IMR-90 (cell line): ENCODE data around the gene RAD17. TPM values are rescaled to one million over a fixed set of nuclear protein-coding genes. Genes with fewer than 3 reads are reported as not detected.

Experiments
- ATAC-seq: fragments of 200-7000 bp; cut with Tn5 transposase; 2 replicates; pipeline ENCODE4 v1.9.1; 2020; ENCODE audit warnings: low read depth, mild to moderate bottlenecking, moderate library complexity
- BruUV-seq: library from RNA; stranded (reverse); fragments of 400-500 nt; replicated peaks from 2 replicates; lab custom pipeline; 2021; lab: Mats Ljungman, UMichigan
- CTCF ChIA-PET: fragments of 300-600 bp; formaldehyde crosslinking; extraction: SDS; loops from one replicate; lab custom pipeline; 2021; ENCODE audit warnings: antibody characterized with exemption; lab: Yijun Ruan, JAX
- POLR2A ChIA-PET: fragments of 300-600 bp; sonication (Branson Sonifier 250); formaldehyde crosslinking; loops from one replicate; lab custom pipeline; 2022; ENCODE audit warnings: antibody characterized with exemption; ENCODE audit not compliant: unreplicated experiment; lab: Charles Lee
- DNase-seq: peaks from one replicate; pipeline ENCODE4 v3.0.0; 2013
- H2AFZ ChIP-seq: replicated peaks from 2 replicates; pipeline ENCODE3; 2013; ENCODE audit warnings: low read length, mild to moderate bottlenecking; ENCODE audit not compliant: poor library complexity
- H2AK5ac ChIP-seq: 2 replicates; pipeline ENCODE4 v1.6.1; 2013; ENCODE audit warnings: low read depth, low read length, inconsistent platforms
- H2AK9ac ChIP-seq: replicated peaks from 2 replicates; pipeline ENCODE3; 2013; ENCODE audit warnings: mild to moderate bottlenecking, low read depth, low read length, moderate library complexity; ENCODE audit not compliant: poor library complexity
- H2BK120ac ChIP-seq: 2 replicates; pipeline ENCODE4 v1.6.1; 2013; ENCODE audit warnings: low read depth, low read length, inconsistent platforms
- H2BK15ac ChIP-seq: 3 replicates; pipeline ENCODE4 v1.6.1; 2013; ENCODE audit warnings: low read depth, low read length, inconsistent platforms
- H2BK20ac ChIP-seq: 2 replicates; pipeline ENCODE4 v1.6.1; 2013; ENCODE audit warnings: low read depth, mild to moderate bottlenecking, inconsistent platforms, low read length, moderate library complexity
- H2BK5ac ChIP-seq: 2 replicates; pipeline ENCODE4 v1.6.1; 2013; ENCODE audit warnings: mild to moderate bottlenecking, low read depth, low read length, inconsistent platforms; ENCODE audit not compliant: poor library complexity, severe bottlenecking
- H3K14ac ChIP-seq: replicated peaks from 2 replicates; pipeline ENCODE4 v1.6.1; 2013; ENCODE audit warnings: low read depth, low read length, inconsistent platforms
- H3K18ac ChIP-seq: 2 replicates; pipeline ENCODE4 v1.6.1; 2013; ENCODE audit warnings: low read depth, low read length, control low read depth
- H3K23ac ChIP-seq: 2 replicates; pipeline ENCODE4 v1.6.1; 2013; ENCODE audit warnings: low read depth, low read length, inconsistent platforms
- H3K27ac ChIP-seq: 2 replicates; pipeline ENCODE4 v1.5.1; 2013; ENCODE audit warnings: mild to moderate bottlenecking, control low read depth, low read length; ENCODE audit not compliant: insufficient read depth
- H3K27me3 ChIP-seq: 2 replicates; pipeline ENCODE4 v1.6.1; 2013; ENCODE audit warnings: low read length; ENCODE audit not compliant: control insufficient read depth, insufficient read depth
- H3K36me3 ChIP-seq: 2 replicates; pipeline ENCODE4 v1.6.1; 2013; ENCODE audit warnings: low read length, mixed read lengths; ENCODE audit not compliant: control insufficient read depth, insufficient read depth
- H3K4ac ChIP-seq: 2 replicates; pipeline ENCODE4 v1.6.1; 2013; ENCODE audit warnings: low read depth, low read length, inconsistent platforms
- H3K4me1 ChIP-seq: 2 replicates; pipeline ENCODE4 v1.6.1; 2013; ENCODE audit warnings: low read length, mixed read lengths; ENCODE audit not compliant: control insufficient read depth, insufficient read depth
- H3K4me2 ChIP-seq: 2 replicates; pipeline ENCODE4 v1.6.1; 2013; ENCODE audit warnings: low read depth, mild to moderate bottlenecking, control low read depth, low read length, moderate library complexity
- H3K4me3 ChIP-seq: 2 replicates; pipeline ENCODE4 v1.5.1; 2013; ENCODE audit warnings: low read depth, mild to moderate bottlenecking, control low read depth, low read length, moderate library complexity; ENCODE audit not compliant: insufficient read depth
- H3K56ac ChIP-seq: 2 replicates; pipeline ENCODE4 v1.6.1; 2013; ENCODE audit warnings: low read length, inconsistent platforms; ENCODE audit not compliant: insufficient read depth; ENCODE audit errors: extremely low read depth
- H3K79me1 ChIP-seq, 2 experiments: 2 replicates each; pipeline ENCODE4 v1.6.1; 2013; ENCODE audit warnings: low read length in 2 of 2, inconsistent platforms in 1 of 2, low read depth in 1 of 2
- H3K9ac ChIP-seq: 2 replicates; pipeline ENCODE4 v1.6.1; 2013; ENCODE audit warnings: low read depth, low read length, control low read depth
- H3K9me1 ChIP-seq: 2 replicates; pipeline ENCODE4 v1.6.1; 2013; ENCODE audit warnings: low read length, inconsistent platforms; ENCODE audit not compliant: insufficient read depth
- H3K9me3 ChIP-seq: 2 replicates; pipeline ENCODE4 v1.6.1; 2013; ENCODE audit warnings: low read length; ENCODE audit not compliant: control insufficient read depth, insufficient read depth
- H4K20me1 ChIP-seq: 2 replicates; pipeline ENCODE4 v1.6.1; 2013; ENCODE audit warnings: low read length, inconsistent platforms; ENCODE audit not compliant: insufficient read depth
- H4K5ac ChIP-seq: 2 replicates; pipeline ENCODE4 v1.6.1; 2013; ENCODE audit warnings: mild to moderate bottlenecking, low read depth, low read length, control low read depth
- H4K8ac ChIP-seq, 2 experiments: 2 replicates each; pipeline ENCODE4 v1.6.1; 2013; ENCODE audit warnings: low read depth in 2 of 2, low read length in 2 of 2, control low read depth in 1 of 2, inconsistent platforms in 1 of 2
- H4K91ac ChIP-seq: 2 replicates; pipeline ENCODE4 v1.6.1; 2013; ENCODE audit warnings: low read depth, low read length, inconsistent platforms; ENCODE audit not compliant: insufficient read depth
- FOS ChIP-seq: fragments of 150-350 bp; IDR thresholded peaks from 2 replicates; pipeline ENCODE4 v1.6.1; 2016; ENCODE audit warnings: low read depth, low read length
- MAFK ChIP-seq: IDR thresholded peaks from 2 replicates; pipeline ENCODE4 v1.6.1; 2012; ENCODE audit warnings: low read depth, low read length, improper control_type of control experiment
- dilution Hi-C: fragments of 300-500 bp; cut with HindIII; formaldehyde crosslinking; loops from one replicate; pipeline ENCODE4 v1.14.3; 2018; ENCODE audit warnings: low sequenced_read_pairs; ENCODE audit not compliant: unreplicated experiment
- in situ Hi-C: fragments of 300-500 bp; cut with MboI; formaldehyde crosslinking; loops from 3 replicates; pipeline ENCODE4 v1.14.3; 2019; ENCODE audit warnings: low sequenced_read_pairs, inconsistent platforms, mixed read lengths
- intact Hi-C: fragments of 100-400 bp; cut with micrococcal nuclease; formaldehyde crosslinking; loops from 2 replicates; pipeline ENCODE4 v1.10.0; 2022
- polyA plus RNA-seq, 3 experiments: library from polyadenylated mRNA; depleted of rRNA; stranded (reverse); fragments of >200 nt; gene quantifications; 2 replicates each; pipeline ENCODE4 v1.2.3, GENCODE V29; 2012; ENCODE audit warnings: low replicate concordance in 1 of 3
- total RNA-seq: library from RNA; depleted of rRNA; stranded (reverse); fragments of >200 nt; gene quantifications from 2 replicates; pipeline ENCODE4 v1.2.3, GENCODE V29; 2012

The RAD17 gene
- total and polyA plus RNA-seq, 2 of the 4 experiments (the other 2 are of a cell fraction) = 10.9 to 11.4 TPM

GRCh38 chr5:69378376-69378775 lies 8.8 kb downstream of the RAD17 start:
- Histone ChIP-seq H4K8ac (no peak overlapping the region), H4K20me1 (no peaks in the 10 kb centered on the region), H3K4ac (no peak overlapping the region), H3K23ac (no peak overlapping the region), H4K91ac (no peak overlapping the region), H2BK15ac (no peak overlapping the region), H3K27me3 (no peaks in the 10 kb centered on the region), H2AK9ac (no peak overlapping the region), H2AFZ (no peak overlapping the region), H3K14ac (no peak overlapping the region), H3K9me3 (no peaks in the 10 kb centered on the region), H3K27ac (no peak overlapping the region), H3K79me1 (peaks cover 0 to 5% of the 10 kb centered on the region in 2 experiments; a peak in 2 of 4 replicates), H4K5ac (no peak overlapping the region), H3K4me3 (no peak overlapping the region), H2BK5ac (no peak overlapping the region), H3K9me1 (no peaks in the 10 kb centered on the region), H3K56ac (no peak overlapping the region), H3K18ac (no peak overlapping the region), H3K4me1 (no peaks in the 10 kb centered on the region), H2BK20ac (no peak overlapping the region), H3K4me2 (no peak overlapping the region), H3K9ac (no peak overlapping the region), H2BK120ac (no peak overlapping the region), H2AK5ac (no peak overlapping the region), H3K36me3 (peaks cover 24% of the 10 kb centered on the region)
- TF ChIP-seq MAFK (peak; percentile 75), FOS (no peak)
- ATAC-seq (no peak), DNase-seq (no peak)
- dilution Hi-C loops = no loop called here
- in situ Hi-C loops = no loop called here
- ChIA-PET CTCF (no interaction called here), POLR2A (no interaction called here)
- intact Hi-C loops = no loop called here
- BruUV-seq = no TSS peak
